B cell (primary cell): ENCODE results near the gene DCDC2C. TPM values are rescaled to one million over a fixed set of nuclear protein-coding genes. Genes with fewer than 3 reads are reported as not detected.

Experiments
- ATAC-seq: fragments of 200-7000 bp; cut with Tn5 transposase; one replicate; pipeline ENCODE4 v1.10.0; 2021; ENCODE audit warnings: low read depth, mild to moderate bottlenecking, moderate number of reproducible peaks, moderate library complexity
- CTCF ChIA-PET: fragments of 350-600 bp; sonication (Branson Sonifier 250); formaldehyde crosslinking; loops from one replicate; lab custom pipeline; 2021; ENCODE audit warnings: antibody characterized with exemption, inconsistent platforms; lab: Charles Lee
- POLR2A ChIA-PET: fragments of 350-600 bp; sonication (Branson Sonifier 250); formaldehyde crosslinking; loops from one replicate; lab custom pipeline; 2021; ENCODE audit warnings: antibody characterized with exemption; lab: Charles Lee
- DNase-seq: peaks from one replicate; pipeline ENCODE4 v3.0.0; 2013
- H2AFZ ChIP-seq: 2 replicates; pipeline ENCODE4 v1.6.1; 2012; ENCODE audit warnings: mild to moderate bottlenecking, low read depth, low read length; ENCODE audit not compliant: insufficient read depth, poor library complexity, severe bottlenecking
- H3K27ac ChIP-seq, 2 donors: 1 replicate in 1 of 2; 2 replicates in 1 of 2; pipeline ENCODE4 v1.5.1; 2012 to 2013; ENCODE audit warnings: low read length in 2 of 2, mild to moderate bottlenecking in 2 of 2, moderate library complexity in 1 of 2
- H3K27me3 ChIP-seq, 4 experiments: fragments of 200-600 bp in 1 of 4; sonication (generic) in 1 of 4; replicated peaks in 1 of 4; 1 replicate in 2 of 4; 2 replicates in 2 of 4; pipeline versions ENCODE4 v1.6.1 to v1.7.0; 2013 to 2016; ENCODE audit warnings: low read length in 3 of 4, mild to moderate bottlenecking in 2 of 4, mixed read lengths in 1 of 4, moderate library complexity in 1 of 4; ENCODE audit not compliant: insufficient read depth in 4 of 4, control insufficient read depth in 3 of 4; ENCODE audit errors: control extremely low read depth in 1 of 4
- H3K36me3 ChIP-seq, 2 experiments: replicated peaks in 1 of 2; 1 replicate in 1 of 2; 2 replicates in 1 of 2; pipeline versions ENCODE4 v1.6.1 to v1.7.1; 2013; ENCODE audit warnings: low read length in 1 of 2; ENCODE audit not compliant: insufficient read depth in 2 of 2, control insufficient read depth in 1 of 2; ENCODE audit errors: control extremely low read depth in 1 of 2, extremely low read depth in 1 of 2
- H3K4me1 ChIP-seq, 2 donors: fragments of 200-600 bp in 1 of 2; sonication (generic) in 1 of 2; 1 replicate in 1 of 2; 2 replicates in 1 of 2; pipeline versions ENCODE4 v1.5.1 to v1.6.1; 2013 to 2017; ENCODE audit warnings: low read length in 2 of 2; ENCODE audit not compliant: control insufficient read depth in 2 of 2, insufficient read depth in 2 of 2
- H3K4me2 ChIP-seq: replicated peaks from 2 replicates; pipeline ENCODE3; 2012; ENCODE audit warnings: mild to moderate bottlenecking, low read depth, low read length; ENCODE audit not compliant: poor library complexity, severe bottlenecking
- H3K4me3 ChIP-seq, 5 experiments: fragments of 200-600 bp in 1 of 5; sonication (generic) in 1 of 5; 1 replicate in 3 of 5; 2 replicates in 2 of 5; pipeline versions ENCODE4 v1.5.1 to v1.7.0; 2011 to 2016; ENCODE audit warnings: low read length in 4 of 5, mild to moderate bottlenecking in 4 of 5, low read depth in 2 of 5, control low read depth in 1 of 5, moderate library complexity in 1 of 5; ENCODE audit not compliant: insufficient read depth in 1 of 5; ENCODE audit errors: control extremely low read depth in 1 of 5, extremely low read depth in 1 of 5
- H3K79me2 ChIP-seq: fragments of 200-600 bp; sonication (generic); one replicate; pipeline ENCODE4 v1.6.0; 2016; ENCODE audit warnings: low read length; ENCODE audit not compliant: control insufficient read depth, insufficient read depth
- H3K9ac ChIP-seq: fragments of 200-600 bp; sonication (generic); 2 replicates; pipeline ENCODE4 v1.6.1; 2017; ENCODE audit warnings: mild to moderate bottlenecking, low read length, moderate library complexity
- H3K9me3 ChIP-seq, 3 donors: one replicate each; pipeline versions ENCODE4 v1.6.1 to v1.7.1; 2013; ENCODE audit warnings: low read length in 2 of 3; ENCODE audit not compliant: control insufficient read depth in 2 of 3, insufficient read depth in 1 of 3; ENCODE audit errors: control extremely low read depth in 1 of 3
- H4K20me1 ChIP-seq: 2 replicates; pipeline ENCODE4 v1.6.0; 2012; ENCODE audit warnings: mild to moderate bottlenecking, low read length; ENCODE audit not compliant: insufficient read depth, control insufficient read depth, poor library complexity, severe bottlenecking
- H3K27ac Mint-ChIP-seq: one replicate; pipeline ENCODE4 v1.8.0; 2021; ENCODE audit warnings: mixed read lengths
- H3K27me3 Mint-ChIP-seq: one replicate; pipeline ENCODE4 v1.8.0; 2021; ENCODE audit warnings: mixed read lengths
- H3K4me1 Mint-ChIP-seq: one replicate; pipeline ENCODE4 v1.8.0; 2021; ENCODE audit warnings: mixed read lengths
- H3K4me3 Mint-ChIP-seq: one replicate; pipeline ENCODE4 v1.8.0; 2021; ENCODE audit warnings: mixed read lengths
- H3K9me3 Mint-ChIP-seq: one replicate; pipeline ENCODE4 v1.8.0; 2022; ENCODE audit warnings: mixed read lengths; ENCODE audit not compliant: insufficient read depth
- CTCF ChIP-seq: fragments of 200-600 bp; IDR thresholded peaks from one replicate; pipeline ENCODE4 v1.8.0; 2022; ENCODE audit warnings: antibody characterized with exemption, mild to moderate bottlenecking
- EZH2 ChIP-seq: IDR thresholded peaks from 2 replicates; pipeline ENCODE4 v1.6.1; 2012; ENCODE audit warnings: borderline replicate concordance, low read depth, mild to moderate bottlenecking, moderate library complexity, low read length; ENCODE audit not compliant: insufficient read depth, poor library complexity, severe bottlenecking
- WGBS: methylation state at CpG from one replicate; pipeline ENCODE4 v1.1.5; 2013; ENCODE audit warnings: missing lambda C conversion rate; ENCODE audit not compliant: insufficient coverage; 5-methylcytosine and 5-hydroxymethylcytosine counted together
- intact Hi-C: fragments of 100-400 bp; cut with micrococcal nuclease; formaldehyde crosslinking; loops from one replicate; pipeline ENCODE4 v1.10.0; 2022
- polyA plus RNA-seq: library from polyadenylated mRNA; depleted of rRNA; stranded (reverse); fragments of >200 nt; gene quantifications from 2 replicates; pipeline ENCODE4 v1.2.3, GENCODE V29; 2012
- total RNA-seq, 2 donors: library from RNA; stranded (reverse); fragments of 120-200 nt in 1 of 2; gene quantifications; 1 replicate in 1 of 2; 2 replicates in 1 of 2; pipeline versions ENCODE4 v1.2.3 to v1.2.4, GENCODE V29; 2013 to 2022

The DCDC2C gene
- total and polyA plus RNA-seq, 2 donors (not counting 1 experiment from before 2014, with no cell fraction given), result not detected

- TF ChIP-seq EZH2 (no peak), CTCF (no peak)
- ChIA-PET CTCF (interaction anchor here (0.6 to 1.0 kb wide), 2 partner anchors 12 to 17 kb away, joined by 3 read pairs; no protein-coding TSS in a partner anchor), POLR2A (no interaction called here)
- Mint-ChIP-seq H3K27me3 (no peaks in the 10 kb centered on the region), H3K4me3 (no peak overlapping the region), H3K27ac (no peak overlapping the region), H3K9me3 (no peaks in the 10 kb centered on the region), H3K4me1 (no peaks in the 10 kb centered on the region)
- no peaks in the 10 kb centered on the region for H3K36me3 ChIP-seq
- no peaks in the 10 kb centered on the region for H3K4me1 ChIP-seq
- H4K20me1 ChIP-seq, result no peaks in the 10 kb centered on the region
- no peaks in the 10 kb centered on the region for H3K79me2 ChIP-seq
- peaks cover 0 to 4% (median 0%) of the 10 kb centered on the region in 3 donors for H3K9me3 ChIP-seq
- no peak overlapping the region for H3K4me3 ChIP-seq
- no peak for ATAC-seq
- H2AFZ ChIP-seq, result no peak overlapping the region
- no peak for DNase-seq
- 89% methylated on average over 1 of the region's 3 CpGs for WGBS
- H3K4me2 ChIP-seq, result no peak overlapping the region
- no peak overlapping the region for H3K27ac ChIP-seq
- intact Hi-C loops, result no loop called here
- no peak overlapping the region for H3K9ac ChIP-seq
- no peaks in the 10 kb centered on the region for H3K27me3 ChIP-seq
Observed at GRCh38 chr2:3872451-3872850, 169.1 kb downstream of the DCDC2C start.

- no peaks in the 10 kb centered on the region for H3K79me2 ChIP-seq
- DNase-seq (no peak), ATAC-seq (no peak)
- H3K9ac ChIP-seq, result no peak overlapping the region
- no peak overlapping the region for H3K4me3 ChIP-seq
- CTCF ChIA-PET, result no interaction called here
- no peak overlapping the region for H3K27ac ChIP-seq
- Mint-ChIP-seq H3K9me3 (no peaks in the 10 kb centered on the region), H3K27me3 (no peaks in the 10 kb centered on the region), H3K4me3 (no peak overlapping the region), H3K4me1 (no peaks in the 10 kb centered on the region), H3K27ac (no peak overlapping the region)
- no peak overlapping the region for H2AFZ ChIP-seq
- H3K4me1 ChIP-seq, result no peaks in the 10 kb centered on the region
- TF ChIP-seq CTCF, result no peak
- TF ChIP-seq EZH2, result no peak
- H4K20me1 ChIP-seq, result no peaks in the 10 kb centered on the region
- no peaks in the 10 kb centered on the region for H3K36me3 ChIP-seq
- POLR2A ChIA-PET, result no interaction called here
- intact Hi-C loops, result no loop called here
- H3K9me3 ChIP-seq, result no peaks in the 10 kb centered on the region
- H3K4me2 ChIP-seq, result no peak overlapping the region
- no CpG with 5 or more reads among the region's 2 CpGs for WGBS
- no peaks in the 10 kb centered on the region for H3K27me3 ChIP-seq
Observed at GRCh38 chr2:3873899-3874298, 170.5 kb downstream of the DCDC2C start.
